HepG2 (cell line): ENCODE measurements around the gene IL11RA. TPM values are rescaled to one million over a fixed set of nuclear protein-coding genes. Genes with fewer than 3 reads are reported as not detected.

Experiments
- ISX ChIP-seq: sonication (generic); formaldehyde crosslinking; conservative IDR thresholded peaks from 2 replicates; pipeline ENCODE4 v1.5.0; 2020; ENCODE audit warnings: missing genetic modification reagents
- KLF11 ChIP-seq: IDR thresholded peaks from 2 replicates; pipeline ENCODE4 v1.6.1; 2016; ENCODE audit warnings: missing compliant biosample characterization
- REL ChIP-seq: sonication (generic); formaldehyde crosslinking; conservative IDR thresholded peaks from 2 replicates; pipeline ENCODE4 v1.8.0; 2022; ENCODE audit warnings: mild to moderate bottlenecking, missing genetic modification reagents, moderate library complexity
- SALL1 ChIP-seq: sonication (generic); formaldehyde crosslinking; IDR thresholded peaks from 2 replicates; pipeline ENCODE4 v1.8.0; 2022; ENCODE audit warnings: mild to moderate bottlenecking, missing genetic modification reagents
- SMARCC2 ChIP-seq: fragments of 450-650 bp; IDR thresholded peaks from 2 replicates; pipeline ENCODE4 v1.6.1; 2017; ENCODE audit warnings: antibody characterized with exemption, mild to moderate bottlenecking
- THAP11 ChIP-seq: IDR thresholded peaks from 2 replicates; pipeline ENCODE4 v1.6.1; 2016; ENCODE audit warnings: missing biosample characterization, missing genetic modification reagents
- ZBTB7B ChIP-seq: sonication (generic); formaldehyde crosslinking; IDR thresholded peaks from 2 replicates; pipeline ENCODE4 v1.4.0; 2020; ENCODE audit warnings: missing genetic modification reagents
- ZEB1 ChIP-seq: IDR thresholded peaks from 2 replicates; pipeline ENCODE4 v1.6.1; 2012; ENCODE audit warnings: mild to moderate bottlenecking, low read depth, inconsistent platforms; ENCODE audit not compliant: insufficient replicate concordance
- ZMYM4 ChIP-seq: sonication (generic); formaldehyde crosslinking; IDR thresholded peaks from 2 replicates; pipeline ENCODE4 v1.8.1; 2023; ENCODE audit warnings: mild to moderate bottlenecking, missing genetic modification reagents
- polyA plus RNA-seq, 8 experiments: library from polyadenylated mRNA; depleted of rRNA in 3 of 8; stranded (reverse) in 7 of 8; unstranded in 1 of 8; fragments of >200 nt; fragmentation: Illumina TruSeq in 4 of 8; extraction: Trizol in 4 of 8; gene quantifications; 2 replicates each; pipeline versions ENCODE4 v1.2.1 to v1.2.3, GENCODE V29; 2011 to 2016; ENCODE audit warnings: low read depth in 4 of 8, missing spikeins in 1 of 8, mixed read lengths in 1 of 8; ENCODE audit not compliant: insufficient read depth in 1 of 8
- total RNA-seq, 5 experiments: library from RNA; depleted of rRNA; stranded (reverse); fragments of >200 nt; fragmentation: Illumina TruSeq; extraction: Trizol; gene quantifications; 2 replicates each; pipeline ENCODE4 v1.2.3, GENCODE V29; 2016; ENCODE audit warnings: low read depth in 1 of 5
- TF ChIP-seq, protein P1 (sequence below): sonication (generic); formaldehyde crosslinking; conservative IDR thresholded peaks from 2 replicates; pipeline ENCODE4 v1.8.0; 2022; ENCODE audit warnings: missing genetic modification reagents
- TF ChIP-seq, protein P2 (sequence below), 2 experiments: sonication (generic) in 1 of 2; formaldehyde crosslinking in 1 of 2; IDR thresholded peaks; 2 replicates each; pipeline versions ENCODE4 v1.4.0 to v1.6.1; 2018 to 2020; ENCODE audit warnings: missing genetic modification reagents in 2 of 2, borderline replicate concordance in 1 of 2, low read depth in 1 of 2, mild to moderate bottlenecking in 1 of 2, missing biosample characterization in 1 of 2
- TF ChIP-seq, protein P3 (sequence below): sonication (generic); formaldehyde crosslinking; IDR thresholded peaks from 2 replicates; pipeline ENCODE4 v1.5.1; 2020; ENCODE audit warnings: missing genetic modification reagents, mild to moderate bottlenecking, borderline replicate concordance
- TF ChIP-seq, protein P4 (sequence below): sonication (generic); formaldehyde crosslinking; IDR thresholded peaks from 2 replicates; pipeline ENCODE4 v1.4.0; 2020; ENCODE audit warnings: low read depth, mild to moderate bottlenecking, missing genetic modification reagents
- TF ChIP-seq, protein P5 (sequence below): sonication (generic); formaldehyde crosslinking; IDR thresholded peaks from 2 replicates; pipeline ENCODE4 v1.4.0; 2020; ENCODE audit warnings: missing genetic modification reagents
- TF ChIP-seq, protein P6 (sequence below): sonication (generic); formaldehyde crosslinking; IDR thresholded peaks from 2 replicates; pipeline ENCODE4 v1.5.1; 2020; ENCODE audit warnings: mild to moderate bottlenecking, missing genetic modification reagents, moderate library complexity

Gene IL11RA
- total and polyA plus RNA-seq, 2 of the 13 experiments (the other 11 are each of a cell fraction or from before 2014, with no cell fraction given) = 2.0 to 4.2 TPM

DNA sequence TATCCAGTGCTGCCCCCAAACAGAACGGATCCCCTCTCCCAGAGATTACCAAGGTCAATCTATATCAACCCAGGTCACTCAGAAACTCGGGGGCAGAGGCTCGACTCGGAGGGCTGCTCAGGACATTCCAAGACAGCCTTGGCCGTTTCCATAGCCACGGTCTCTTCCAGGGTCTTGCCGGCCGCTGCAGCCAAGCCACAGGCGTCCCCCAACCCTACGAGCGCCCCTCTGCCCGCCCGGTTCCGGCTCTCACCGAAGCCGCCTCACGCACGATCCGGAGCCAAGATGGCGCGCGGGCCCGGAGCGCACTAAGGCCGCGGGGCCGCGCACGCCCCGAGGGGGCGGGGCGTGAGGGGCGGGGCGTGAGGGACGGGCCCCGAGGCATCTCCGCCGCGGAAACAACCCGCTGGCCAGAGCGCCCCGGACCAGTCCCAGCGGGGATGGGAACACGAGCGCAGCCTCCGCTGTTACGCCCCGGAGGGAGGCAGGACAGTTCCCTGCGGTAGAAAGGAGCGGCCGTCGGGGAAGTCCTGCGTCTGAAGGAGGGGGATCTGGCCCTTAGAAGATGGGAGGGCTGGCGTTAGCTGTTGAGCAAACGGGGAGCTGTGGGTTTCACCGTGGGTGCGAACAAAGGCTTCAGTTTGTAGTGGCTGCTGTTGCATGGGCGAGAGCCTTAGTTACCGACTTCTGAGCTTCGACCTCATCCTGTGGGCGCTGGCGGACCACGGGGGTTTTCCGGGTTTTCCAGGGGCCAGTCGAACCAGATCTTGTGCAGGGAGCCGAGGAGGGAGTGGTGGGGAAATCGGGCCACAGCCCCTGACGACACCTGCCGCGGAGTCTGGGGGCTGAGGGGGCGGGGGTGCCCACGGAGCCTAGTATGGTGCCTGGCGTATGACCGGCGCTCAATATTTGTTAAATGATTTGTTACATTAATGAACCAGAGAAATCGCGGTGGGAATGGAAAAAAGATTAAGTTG lies 39.9 kb upstream of the IL11RA start, which contains the start of gene RPP25L (continued):
- TF ChIP-seq SMARCC2 (no peak), ZEB1 (no peak), ZBTB7B (CRISPR knock-in tag) (no peak), ZMYM4 (CRISPR knock-in tag) (no peak), SALL1 (CRISPR knock-in tag) (peak; percentile 56), KLF11 (peak; percentile 50; the same call in 1 of the 2 replicates), ISX (CRISPR knock-in tag) (no peak), REL (CRISPR knock-in tag) (no peak; the same call in 1 of the 2 replicates), THAP11 (CRISPR knock-in tag) (peak; percentile 66)
- TF ChIP-seq, protein P1, sequence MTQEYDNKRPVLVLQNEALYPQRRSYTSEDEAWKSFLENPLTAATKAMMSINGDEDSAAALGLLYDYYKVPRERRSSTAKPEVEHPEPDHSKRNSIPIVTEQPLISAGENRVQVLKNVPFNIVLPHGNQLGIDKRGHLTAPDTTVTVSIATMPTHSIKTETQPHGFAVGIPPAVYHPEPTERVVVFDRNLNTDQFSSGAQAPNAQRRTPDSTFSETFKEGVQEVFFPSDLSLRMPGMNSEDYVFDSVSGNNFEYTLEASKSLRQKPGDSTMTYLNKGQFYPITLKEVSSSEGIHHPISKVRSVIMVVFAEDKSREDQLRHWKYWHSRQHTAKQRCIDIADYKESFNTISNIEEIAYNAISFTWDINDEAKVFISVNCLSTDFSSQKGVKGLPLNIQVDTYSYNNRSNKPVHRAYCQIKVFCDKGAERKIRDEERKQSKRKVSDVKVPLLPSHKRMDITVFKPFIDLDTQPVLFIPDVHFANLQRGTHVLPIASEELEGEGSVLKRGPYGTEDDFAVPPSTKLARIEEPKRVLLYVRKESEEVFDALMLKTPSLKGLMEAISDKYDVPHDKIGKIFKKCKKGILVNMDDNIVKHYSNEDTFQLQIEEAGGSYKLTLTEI (CRISPR knock-in tag) = no peak
- TF ChIP-seq, protein P2, sequence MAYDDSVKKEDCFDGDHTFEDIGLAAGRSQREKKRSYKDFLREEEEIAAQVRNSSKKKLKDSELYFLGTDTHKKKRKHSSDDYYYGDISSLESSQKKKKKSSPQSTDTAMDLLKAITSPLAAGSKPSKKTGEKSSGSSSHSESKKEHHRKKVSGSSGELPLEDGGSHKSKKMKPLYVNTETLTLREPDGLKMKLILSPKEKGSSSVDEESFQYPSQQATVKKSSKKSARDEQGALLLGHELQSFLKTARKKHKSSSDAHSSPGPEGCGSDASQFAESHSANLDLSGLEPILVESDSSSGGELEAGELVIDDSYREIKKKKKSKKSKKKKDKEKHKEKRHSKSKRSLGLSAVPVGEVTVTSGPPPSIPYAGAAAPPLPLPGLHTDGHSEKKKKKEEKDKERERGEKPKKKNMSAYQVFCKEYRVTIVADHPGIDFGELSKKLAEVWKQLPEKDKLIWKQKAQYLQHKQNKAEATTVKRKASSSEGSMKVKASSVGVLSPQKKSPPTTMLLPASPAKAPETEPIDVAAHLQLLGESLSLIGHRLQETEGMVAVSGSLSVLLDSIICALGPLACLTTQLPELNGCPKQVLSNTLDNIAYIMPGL (CRISPR knock-in tag; IDR thresholded peaks at IDR 0.05; ENCODE audit: borderline replicate concordance in 1 of 2, low read depth in 1 of 2) = peak; percentile 55 to 66; a peak in 3 of 4 replicates
- TF ChIP-seq, protein P3, sequence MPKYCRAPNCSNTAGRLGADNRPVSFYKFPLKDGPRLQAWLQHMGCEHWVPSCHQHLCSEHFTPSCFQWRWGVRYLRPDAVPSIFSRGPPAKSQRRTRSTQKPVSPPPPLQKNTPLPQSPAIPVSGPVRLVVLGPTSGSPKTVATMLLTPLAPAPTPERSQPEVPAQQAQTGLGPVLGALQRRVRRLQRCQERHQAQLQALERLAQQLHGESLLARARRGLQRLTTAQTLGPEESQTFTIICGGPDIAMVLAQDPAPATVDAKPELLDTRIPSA (CRISPR knock-in tag) = no peak
- TF ChIP-seq, protein P4, sequence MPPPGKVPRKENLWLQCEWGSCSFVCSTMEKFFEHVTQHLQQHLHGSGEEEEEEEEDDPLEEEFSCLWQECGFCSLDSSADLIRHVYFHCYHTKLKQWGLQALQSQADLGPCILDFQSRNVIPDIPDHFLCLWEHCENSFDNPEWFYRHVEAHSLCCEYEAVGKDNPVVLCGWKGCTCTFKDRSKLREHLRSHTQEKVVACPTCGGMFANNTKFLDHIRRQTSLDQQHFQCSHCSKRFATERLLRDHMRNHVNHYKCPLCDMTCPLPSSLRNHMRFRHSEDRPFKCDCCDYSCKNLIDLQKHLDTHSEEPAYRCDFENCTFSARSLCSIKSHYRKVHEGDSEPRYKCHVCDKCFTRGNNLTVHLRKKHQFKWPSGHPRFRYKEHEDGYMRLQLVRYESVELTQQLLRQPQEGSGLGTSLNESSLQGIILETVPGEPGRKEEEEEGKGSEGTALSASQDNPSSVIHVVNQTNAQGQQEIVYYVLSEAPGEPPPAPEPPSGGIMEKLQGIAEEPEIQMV (CRISPR knock-in tag) = no peak
- TF ChIP-seq, protein P5, sequence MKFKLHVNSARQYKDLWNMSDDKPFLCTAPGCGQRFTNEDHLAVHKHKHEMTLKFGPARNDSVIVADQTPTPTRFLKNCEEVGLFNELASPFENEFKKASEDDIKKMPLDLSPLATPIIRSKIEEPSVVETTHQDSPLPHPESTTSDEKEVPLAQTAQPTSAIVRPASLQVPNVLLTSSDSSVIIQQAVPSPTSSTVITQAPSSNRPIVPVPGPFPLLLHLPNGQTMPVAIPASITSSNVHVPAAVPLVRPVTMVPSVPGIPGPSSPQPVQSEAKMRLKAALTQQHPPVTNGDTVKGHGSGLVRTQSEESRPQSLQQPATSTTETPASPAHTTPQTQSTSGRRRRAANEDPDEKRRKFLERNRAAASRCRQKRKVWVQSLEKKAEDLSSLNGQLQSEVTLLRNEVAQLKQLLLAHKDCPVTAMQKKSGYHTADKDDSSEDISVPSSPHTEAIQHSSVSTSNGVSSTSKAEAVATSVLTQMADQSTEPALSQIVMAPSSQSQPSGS (CRISPR knock-in tag) = no peak
- TF ChIP-seq, protein P6, sequence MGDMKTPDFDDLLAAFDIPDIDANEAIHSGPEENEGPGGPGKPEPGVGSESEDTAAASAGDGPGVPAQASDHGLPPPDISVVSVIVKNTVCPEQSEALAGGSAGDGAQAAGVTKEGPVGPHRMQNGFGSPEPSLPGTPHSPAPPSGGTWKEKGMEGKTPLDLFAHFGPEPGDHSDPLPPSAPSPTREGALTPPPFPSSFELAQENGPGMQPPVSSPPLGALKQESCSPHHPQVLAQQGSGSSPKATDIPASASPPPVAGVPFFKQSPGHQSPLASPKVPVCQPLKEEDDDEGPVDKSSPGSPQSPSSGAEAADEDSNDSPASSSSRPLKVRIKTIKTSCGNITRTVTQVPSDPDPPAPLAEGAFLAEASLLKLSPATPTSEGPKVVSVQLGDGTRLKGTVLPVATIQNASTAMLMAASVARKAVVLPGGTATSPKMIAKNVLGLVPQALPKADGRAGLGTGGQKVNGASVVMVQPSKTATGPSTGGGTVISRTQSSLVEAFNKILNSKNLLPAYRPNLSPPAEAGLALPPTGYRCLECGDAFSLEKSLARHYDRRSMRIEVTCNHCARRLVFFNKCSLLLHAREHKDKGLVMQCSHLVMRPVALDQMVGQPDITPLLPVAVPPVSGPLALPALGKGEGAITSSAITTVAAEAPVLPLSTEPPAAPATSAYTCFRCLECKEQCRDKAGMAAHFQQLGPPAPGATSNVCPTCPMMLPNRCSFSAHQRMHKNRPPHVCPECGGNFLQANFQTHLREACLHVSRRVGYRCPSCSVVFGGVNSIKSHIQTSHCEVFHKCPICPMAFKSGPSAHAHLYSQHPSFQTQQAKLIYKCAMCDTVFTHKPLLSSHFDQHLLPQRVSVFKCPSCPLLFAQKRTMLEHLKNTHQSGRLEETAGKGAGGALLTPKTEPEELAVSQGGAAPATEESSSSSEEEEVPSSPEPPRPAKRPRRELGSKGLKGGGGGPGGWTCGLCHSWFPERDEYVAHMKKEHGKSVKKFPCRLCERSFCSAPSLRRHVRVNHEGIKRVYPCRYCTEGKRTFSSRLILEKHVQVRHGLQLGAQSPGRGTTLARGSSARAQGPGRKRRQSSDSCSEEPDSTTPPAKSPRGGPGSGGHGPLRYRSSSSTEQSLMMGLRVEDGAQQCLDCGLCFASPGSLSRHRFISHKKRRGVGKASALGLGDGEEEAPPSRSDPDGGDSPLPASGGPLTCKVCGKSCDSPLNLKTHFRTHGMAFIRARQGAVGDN (CRISPR knock-in tag) = peak; percentile 82
